HL-60 (cell line): ENCODE data around the gene NFIC.

ENCODE experiments used
- DNase-seq, 2 experiments: peaks; one replicate each; pipeline ENCODE4 v3.0.0-alpha.2; 2010 to 2020; ENCODE audit warnings: low read depth in 1 of 2, low spot score in 1 of 2
- H3K27ac ChIP-seq: fragments of 250-450 bp; sonication (Bioruptor Pico); replicated peaks from 2 replicates; pipeline ENCODE4 v1.5.1; 2020; ENCODE audit warnings: mild to moderate bottlenecking, moderate library complexity
- H3K27me3 ChIP-seq: fragments of 250-450 bp; sonication (Bioruptor Pico); 2 replicates; pipeline ENCODE4 v1.5.1; 2021; ENCODE audit warnings: mild to moderate bottlenecking, moderate library complexity; ENCODE audit not compliant: insufficient read depth, poor library complexity, severe bottlenecking
- H3K4me3 ChIP-seq: replicated peaks from 2 replicates; pipeline ENCODE4 v1.5.1; 2011; ENCODE audit warnings: mild to moderate bottlenecking, control low read depth, low read length; ENCODE audit not compliant: insufficient read depth
- CTCF ChIP-seq: IDR thresholded peaks from one replicate; pipeline ENCODE4 v1.5.1; 2011; ENCODE audit warnings: low read length, control low read depth, inconsistent platforms; ENCODE audit not compliant: insufficient read depth
- GABPA ChIP-seq: IDR thresholded peaks from 2 replicates; pipeline ENCODE4 v1.6.1; 2012; ENCODE audit warnings: low read depth
- POLR2AphosphoS5 ChIP-seq: IDR thresholded peaks from 2 replicates; pipeline ENCODE4 v1.6.1; 2012; ENCODE audit warnings: low read depth
- REST ChIP-seq: IDR thresholded peaks from 2 replicates; pipeline ENCODE4 v1.6.1; 2012; ENCODE audit warnings: low read depth; ENCODE audit not compliant: insufficient replicate concordance
- SPI1 ChIP-seq: IDR thresholded peaks from 2 replicates; pipeline ENCODE4 v1.6.1; 2012; ENCODE audit warnings: low read depth, mild to moderate bottlenecking, borderline replicate concordance

Gene NFIC

GRCh38 chr19:3478409-3479176 is 112.2 kb downstream of the NFIC start:
- peaks cover 4% of the 10 kb centered on the region for H3K27me3 ChIP-seq
- DNase-seq = peak in 1 of 2 experiments; percentile 28
- TF ChIP-seq POLR2AphosphoS5 (no peak), CTCF (no peak), SPI1 (no peak), REST (no peak), GABPA (no peak)
- no peak overlapping the region for H3K27ac ChIP-seq
- no peak overlapping the region for H3K4me3 ChIP-seq

DNA sequence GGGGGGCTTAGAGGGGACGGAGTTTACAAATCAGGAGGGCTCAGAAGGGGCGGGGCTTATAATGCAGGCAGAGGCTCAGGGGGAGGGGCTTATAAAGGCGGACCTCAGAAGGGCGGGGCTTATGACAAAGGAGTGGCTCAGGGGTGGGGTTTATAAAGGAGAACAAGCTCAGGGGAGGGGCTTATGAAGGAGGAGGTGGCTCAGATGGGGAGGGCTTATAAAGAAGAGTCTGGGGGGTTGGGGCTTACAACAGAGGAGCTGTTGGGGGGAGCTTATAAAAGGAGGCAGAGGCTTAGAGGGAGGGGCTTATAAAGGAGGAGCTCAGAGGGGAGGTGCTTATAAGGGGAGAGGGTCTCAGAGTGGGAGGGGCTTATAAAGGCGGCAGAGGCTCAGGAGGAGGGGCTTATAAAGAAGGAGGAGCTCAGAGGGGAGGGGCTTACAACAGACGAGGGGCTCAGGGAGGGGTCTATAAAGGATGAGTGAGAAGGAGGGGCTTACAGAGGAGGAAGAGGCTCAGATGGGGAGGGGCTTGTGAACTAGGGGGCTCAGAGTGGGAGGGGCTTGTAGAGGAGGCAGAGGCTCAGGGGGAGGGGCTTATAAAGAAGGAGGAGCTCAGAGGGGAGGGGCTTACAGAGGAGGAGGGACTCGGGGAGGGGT is 112.9 kb downstream of the NFIC start:
- Histone ChIP-seq H3K27ac (no peak overlapping the region), H3K4me3 (no peak overlapping the region), H3K27me3 (peaks cover 4% of the 10 kb centered on the region)
- DNase-seq = peak in 1 of 2 experiments; percentile 75
- TF ChIP-seq CTCF = no peak

GRCh38 chr19:3479834-3480215 is 113.4 kb downstream of the NFIC start:
- Histone ChIP-seq H3K4me3 (no peak overlapping the region), H3K27ac (no peak overlapping the region), H3K27me3 (peaks cover 4% of the 10 kb centered on the region)
- peak in 1 of 2 experiments; percentile 40 for DNase-seq
- TF ChIP-seq REST (no peak), SPI1 (no peak), POLR2AphosphoS5 (no peak), GABPA (no peak)

- DNase-seq = no peak
- no peak for TF ChIP-seq POLR2AphosphoS5
- no peak for TF ChIP-seq SPI1
- TF ChIP-seq REST = no peak
- no peak for TF ChIP-seq GABPA
- TF ChIP-seq CTCF = no peak
- Histone ChIP-seq H3K27me3 (peaks cover 4% of the 10 kb centered on the region), H3K4me3 (no peak within 1 kb of the TSS), H3K27ac (no peak within 1 kb of the TSS)
Measured at GRCh38 chr19:3480383-3481091, 114.2 kb downstream of the NFIC start, which contains the start of gene SMIM24. Gene SMIM24, minus strand, starts transcription at chr19:3480525. Its CDS starts 62 bp downstream, at chr19:3480463.
